HL-60 (cell line): ENCODE measurements around the gene C5AR2.

Experiments
- DNase-seq, 2 experiments: peaks; one replicate each; pipeline ENCODE4 v3.0.0-alpha.2; 2010 to 2020; ENCODE audit warnings: low read depth in 1 of 2, low spot score in 1 of 2
- H3K27ac ChIP-seq: fragments of 250-450 bp; sonication (Bioruptor Pico); replicated peaks from 2 replicates; pipeline ENCODE4 v1.5.1; 2020; ENCODE audit warnings: mild to moderate bottlenecking, moderate library complexity
- H3K27me3 ChIP-seq: fragments of 250-450 bp; sonication (Bioruptor Pico); 2 replicates; pipeline ENCODE4 v1.5.1; 2021; ENCODE audit warnings: mild to moderate bottlenecking, moderate library complexity; ENCODE audit not compliant: insufficient read depth, poor library complexity, severe bottlenecking
- H3K4me3 ChIP-seq: replicated peaks from 2 replicates; pipeline ENCODE4 v1.5.1; 2011; ENCODE audit warnings: mild to moderate bottlenecking, control low read depth, low read length; ENCODE audit not compliant: insufficient read depth
- CTCF ChIP-seq: IDR thresholded peaks from one replicate; pipeline ENCODE4 v1.5.1; 2011; ENCODE audit warnings: low read length, control low read depth, inconsistent platforms; ENCODE audit not compliant: insufficient read depth
- GABPA ChIP-seq: IDR thresholded peaks from 2 replicates; pipeline ENCODE4 v1.6.1; 2012; ENCODE audit warnings: low read depth
- POLR2AphosphoS5 ChIP-seq: IDR thresholded peaks from 2 replicates; pipeline ENCODE4 v1.6.1; 2012; ENCODE audit warnings: low read depth
- SPI1 ChIP-seq: IDR thresholded peaks from 2 replicates; pipeline ENCODE4 v1.6.1; 2012; ENCODE audit warnings: low read depth, mild to moderate bottlenecking, borderline replicate concordance
- TF ChIP-seq, protein P1 (sequence below): IDR thresholded peaks from 2 replicates; pipeline ENCODE4 v1.6.1; 2012; ENCODE audit warnings: low read depth; ENCODE audit not compliant: insufficient replicate concordance

The C5AR2 gene

GRCh38 chr19:47350630-47351029, 18.7 kb downstream of the C5AR2 start:
- Histone ChIP-seq H3K27ac (no peak overlapping the region), H3K4me3 (no peak overlapping the region), H3K27me3 (no peaks in the 10 kb centered on the region)
- DNase-seq = no peak
- TF ChIP-seq POLR2AphosphoS5 (no peak), GABPA (no peak), SPI1 (no peak), CTCF (no peak)
- TF ChIP-seq, protein P1, sequence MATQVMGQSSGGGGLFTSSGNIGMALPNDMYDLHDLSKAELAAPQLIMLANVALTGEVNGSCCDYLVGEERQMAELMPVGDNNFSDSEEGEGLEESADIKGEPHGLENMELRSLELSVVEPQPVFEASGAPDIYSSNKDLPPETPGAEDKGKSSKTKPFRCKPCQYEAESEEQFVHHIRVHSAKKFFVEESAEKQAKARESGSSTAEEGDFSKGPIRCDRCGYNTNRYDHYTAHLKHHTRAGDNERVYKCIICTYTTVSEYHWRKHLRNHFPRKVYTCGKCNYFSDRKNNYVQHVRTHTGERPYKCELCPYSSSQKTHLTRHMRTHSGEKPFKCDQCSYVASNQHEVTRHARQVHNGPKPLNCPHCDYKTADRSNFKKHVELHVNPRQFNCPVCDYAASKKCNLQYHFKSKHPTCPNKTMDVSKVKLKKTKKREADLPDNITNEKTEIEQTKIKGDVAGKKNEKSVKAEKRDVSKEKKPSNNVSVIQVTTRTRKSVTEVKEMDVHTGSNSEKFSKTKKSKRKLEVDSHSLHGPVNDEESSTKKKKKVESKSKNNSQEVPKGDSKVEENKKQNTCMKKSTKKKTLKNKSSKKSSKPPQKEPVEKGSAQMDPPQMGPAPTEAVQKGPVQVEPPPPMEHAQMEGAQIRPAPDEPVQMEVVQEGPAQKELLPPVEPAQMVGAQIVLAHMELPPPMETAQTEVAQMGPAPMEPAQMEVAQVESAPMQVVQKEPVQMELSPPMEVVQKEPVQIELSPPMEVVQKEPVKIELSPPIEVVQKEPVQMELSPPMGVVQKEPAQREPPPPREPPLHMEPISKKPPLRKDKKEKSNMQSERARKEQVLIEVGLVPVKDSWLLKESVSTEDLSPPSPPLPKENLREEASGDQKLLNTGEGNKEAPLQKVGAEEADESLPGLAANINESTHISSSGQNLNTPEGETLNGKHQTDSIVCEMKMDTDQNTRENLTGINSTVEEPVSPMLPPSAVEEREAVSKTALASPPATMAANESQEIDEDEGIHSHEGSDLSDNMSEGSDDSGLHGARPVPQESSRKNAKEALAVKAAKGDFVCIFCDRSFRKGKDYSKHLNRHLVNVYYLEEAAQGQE = no peak

DNA sequence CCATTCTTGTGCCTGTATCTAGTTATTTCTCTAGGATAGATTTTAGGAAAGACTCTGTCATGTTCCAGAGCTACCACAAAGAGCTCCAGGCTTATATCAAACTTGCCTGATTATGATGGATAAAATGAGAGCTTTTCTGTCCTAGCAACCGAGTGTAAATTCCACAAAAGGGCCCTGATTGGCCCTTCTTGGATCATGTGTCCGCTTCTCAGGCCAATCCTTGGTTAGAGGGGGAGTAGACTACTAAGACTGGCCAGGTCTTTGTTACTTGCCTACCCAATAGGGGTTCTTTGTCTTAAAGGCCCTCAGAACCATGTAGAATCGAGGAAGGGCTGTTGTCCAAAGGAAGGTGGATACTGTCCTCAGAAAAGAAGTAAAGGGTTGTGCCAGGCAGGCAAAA, 19.6 kb downstream of the C5AR2 start:
- H3K27me3 ChIP-seq = no peaks in the 10 kb centered on the region
- H3K4me3 ChIP-seq = no peak overlapping the region
- no peak for DNase-seq
- no peak overlapping the region for H3K27ac ChIP-seq
- no peak for TF ChIP-seq GABPA
- TF ChIP-seq POLR2AphosphoS5 = no peak
- no peak for TF ChIP-seq SPI1
- TF ChIP-seq, protein P1 = no peak
- no peak for TF ChIP-seq CTCF

GRCh38 chr19:47352095-47352494, 20.1 kb downstream of the C5AR2 start:
- Histone ChIP-seq H3K27me3 (no peaks in the 10 kb centered on the region), H3K4me3 (no peak overlapping the region), H3K27ac (no peak overlapping the region)
- no peak for TF ChIP-seq SPI1
- TF ChIP-seq, protein P1 = no peak
- TF ChIP-seq CTCF = no peak
- TF ChIP-seq GABPA = no peak
- no peak for TF ChIP-seq POLR2AphosphoS5
- DNase-seq = no peak
